GM06990 (cell line): ENCODE data around the gene MAN2C1.
"Not testable (repeated sequence)": the region's sequence is repeated elsewhere in the genome, so short reads cannot be mapped to it uniquely, and the experiment has no call there.

ENCODE experiments used
- DNase-seq: peaks from one replicate; pipeline ENCODE4 v3.0.0-alpha.2; 2011; ENCODE audit not compliant: insufficient read length; ENCODE audit errors: extremely low read depth
- H3K27me3 ChIP-seq: replicated peaks from 2 replicates; pipeline ENCODE4 v1.6.0; 2011; ENCODE audit warnings: low read length; ENCODE audit not compliant: control insufficient read depth, insufficient read depth
- H3K36me3 ChIP-seq: 2 replicates; pipeline ENCODE4 v1.5.1; 2011; ENCODE audit warnings: low read length; ENCODE audit not compliant: control insufficient read depth, insufficient read depth
- H3K4me3 ChIP-seq: replicated peaks from 2 replicates; pipeline ENCODE4 v1.5.1; 2011; ENCODE audit warnings: low read depth, mild to moderate bottlenecking, control low read depth, low read length
- CTCF ChIP-seq: IDR thresholded peaks from 2 replicates; pipeline ENCODE4 v1.5.1; 2011; ENCODE audit warnings: low read length, control low read depth, mild to moderate bottlenecking, inconsistent platforms; ENCODE audit not compliant: insufficient read depth, poor library complexity, severe bottlenecking

MAN2C1 gene

GRCh38 chr15:75389791-75390382 is 21.5 kb upstream of the MAN2C1 start:
- no peak for TF ChIP-seq CTCF
- peaks cover 22% of the 10 kb centered on the region for H3K36me3 ChIP-seq
- H3K4me3 ChIP-seq = no peak overlapping the region
- no peaks in the 10 kb centered on the region for H3K27me3 ChIP-seq
- no peak for DNase-seq

GRCh38 chr15:75383986-75384385 is 15.6 kb upstream of the MAN2C1 start:
- not testable (repeated sequence) for DNase-seq, H3K27me3 ChIP-seq, H3K36me3 ChIP-seq, H3K4me3 ChIP-seq

- Histone ChIP-seq H3K27me3 (no peaks in the 10 kb centered on the region), H3K36me3 (peaks cover 5% of the 10 kb centered on the region), H3K4me3 (no peak overlapping the region)
- TF ChIP-seq CTCF = no peak
- DNase-seq = no peak
Measured at GRCh38 chr15:75380773-75381172, 12.4 kb upstream of the MAN2C1 start.

- no peaks in the 10 kb centered on the region for H3K27me3 ChIP-seq
- no peak overlapping the region for H3K4me3 ChIP-seq
- peaks cover 18% of the 10 kb centered on the region for H3K36me3 ChIP-seq
- no peak for DNase-seq
- TF ChIP-seq CTCF = no peak
Measured at GRCh38 chr15:75371901-75372688, 3.7 kb upstream of the MAN2C1 start.

GRCh38 chr15:75371486-75371885 is 3.1 kb upstream of the MAN2C1 start:
- no peak for TF ChIP-seq CTCF
- H3K36me3 ChIP-seq = peaks cover 21% of the 10 kb centered on the region

GRCh38 chr15:75369897-75370581 is 1.6 kb upstream of the MAN2C1 start:
- Histone ChIP-seq H3K27me3 (no peaks in the 10 kb centered on the region), H3K4me3 (no peak overlapping the region), H3K36me3 (peaks cover 20% of the 10 kb centered on the region)
- TF ChIP-seq CTCF = no peak
- no peak for DNase-seq

More at GRCh38 chr15:75371486-75371885, 3.1 kb upstream of the MAN2C1 start:
- Histone ChIP-seq H3K27me3 (no peaks in the 10 kb centered on the region), H3K4me3 (no peak overlapping the region)
- no peak for DNase-seq
